ENCODE data around the gene VPS33A.

- TF ChIP-seq SNAPC4 (CRISPR knock-in tag; IDR thresholded peaks at IDR 0.05): no peak
- no peak for TF ChIP-seq TP53 (CRISPR knock-in tag; conservative IDR thresholded peaks at IDR 0.05)
- no peak for TF ChIP-seq SCMH1 (CRISPR knock-in tag; IDR thresholded peaks at IDR 0.05; ENCODE audit: borderline replicate concordance)
- TF ChIP-seq CTCF (CRISPR knock-in tag; IDR thresholded peaks at IDR 0.05): no peak
These were observed 39.0 kb downstream of the VPS33A start for GRCh38 chr12:122227341-122227740.

Data from HepG2 (cell line).